SK-N-SH (cell line): ENCODE data around the gene CAMK1. TPM values are rescaled to one million over a fixed set of nuclear protein-coding genes. Genes with fewer than 3 reads are reported as not detected.

ENCODE experiments used
- CTCF ChIA-PET: fragments of 300-600, 350-600 bp; formaldehyde crosslinking; extraction: SDS; loops from one replicate; lab custom pipeline; 2021; lab: Yijun Ruan, JAX
- POLR2A ChIA-PET: fragments of 350-600 bp; sonication (Branson Sonifier 250); formaldehyde crosslinking; extraction: SDS; loops from one replicate; lab custom pipeline; 2020; ENCODE audit warnings: antibody characterized with exemption, inconsistent platforms; lab: Yijun Ruan, JAX
- DNase-seq: peaks from one replicate; pipeline ENCODE4 v3.0.0; 2012
- H2AFZ ChIP-seq: fragments of 200-600 bp; sonication (generic); 2 replicates; pipeline ENCODE4 v1.8.1; 2016; ENCODE audit warnings: antibody characterized with exemption, mild to moderate bottlenecking, low read depth
- H3F3A ChIP-seq: fragments of 200-600 bp; sonication (generic); replicated peaks from 2 replicates; pipeline ENCODE3; 2016; ENCODE audit warnings: antibody characterized with exemption, mild to moderate bottlenecking; ENCODE audit not compliant: insufficient read depth
- H3K27ac ChIP-seq, 2 experiments: fragments of 200-500 bp in 1 of 2; fragments of 200-600 bp in 1 of 2; sonication (Bioruptor generic) in 1 of 2; sonication (generic), shearing (Covaris generic) in 1 of 2; 2 replicates each; pipeline versions ENCODE4 v1.5.1 to v1.6.1; 2014 to 2016; ENCODE audit warnings: low read depth in 2 of 2, inconsistent platforms in 1 of 2, low read length in 1 of 2, mild to moderate bottlenecking in 1 of 2, mixed read lengths in 1 of 2
- H3K27me3 ChIP-seq: fragments of 200-600 bp; sonication (generic), shearing (Covaris generic); 2 replicates; pipeline ENCODE4 v1.6.1; 2016; ENCODE audit warnings: mixed run types; ENCODE audit not compliant: insufficient read depth
- H3K36me3 ChIP-seq, 2 experiments: fragments of 200-500 bp in 1 of 2; fragments of 200-600 bp in 1 of 2; sonication (Bioruptor generic) in 1 of 2; sonication (generic) in 1 of 2; replicated peaks in 1 of 2; 2 replicates each; pipeline versions ENCODE3 to v1.5.1; 2014 to 2016; ENCODE audit warnings: low read length in 1 of 2, mild to moderate bottlenecking in 1 of 2; ENCODE audit not compliant: insufficient read depth in 2 of 2, control insufficient read depth in 1 of 2
- H3K4me1 ChIP-seq, 2 experiments: fragments of 200-500 bp in 1 of 2; fragments of 200-600 bp in 1 of 2; sonication (Bioruptor generic) in 1 of 2; sonication (generic), shearing (Covaris generic) in 1 of 2; 2 replicates each; pipeline versions ENCODE4 v1.5.1 to v1.6.1; 2014 to 2016; ENCODE audit warnings: low read depth in 1 of 2, low read length in 1 of 2, mixed run types in 1 of 2; ENCODE audit not compliant: insufficient read depth in 2 of 2, control insufficient read depth in 1 of 2
- H3K4me2 ChIP-seq: fragments of 200-600 bp; sonication (generic), shearing (Covaris generic); 2 replicates; pipeline ENCODE4 v1.6.1; 2017; ENCODE audit warnings: mixed run types
- H3K4me3 ChIP-seq, 2 experiments: fragments of 200-500 bp in 1 of 2; fragments of 200-600 bp in 1 of 2; sonication (Bioruptor generic) in 1 of 2; sonication (generic), shearing (Covaris generic) in 1 of 2; 2 replicates each; pipeline versions ENCODE4 v1.5.1 to v1.8.1; 2014 to 2016; ENCODE audit warnings: low read depth in 2 of 2, inconsistent platforms in 1 of 2, low read length in 1 of 2, mild to moderate bottlenecking in 1 of 2, mixed read lengths in 1 of 2, moderate library complexity in 1 of 2
- H3K79me2 ChIP-seq: fragments of 200-600 bp; sonication (generic); 2 replicates; pipeline ENCODE4 v1.8.1; 2017; ENCODE audit warnings: mild to moderate bottlenecking; ENCODE audit not compliant: insufficient read depth
- H3K9ac ChIP-seq: fragments of 200-600 bp; sonication (generic); 2 replicates; pipeline ENCODE4 v1.6.1; 2017; ENCODE audit warnings: mixed run types
- H3K9me2 ChIP-seq: fragments of 200-600 bp; sonication (generic); 2 replicates; pipeline ENCODE4 v1.6.1; 2017; ENCODE audit warnings: mixed run types
- H3K9me3 ChIP-seq: fragments of 200-600 bp; sonication (generic); 2 replicates; pipeline ENCODE4 v1.6.1; 2017; ENCODE audit warnings: mixed run types, mild to moderate bottlenecking, moderate library complexity
- H4K20me1 ChIP-seq: fragments of 200-600 bp; sonication (generic); 2 replicates; pipeline ENCODE4 v1.6.1; 2017; ENCODE audit warnings: mild to moderate bottlenecking, mixed run types; ENCODE audit not compliant: insufficient read depth
- CTCF ChIP-seq: fragments of 200-600 bp; sonication (generic); IDR thresholded peaks from 2 replicates; pipeline ENCODE4 v1.6.1; 2017; ENCODE audit warnings: antibody characterized with exemption, mild to moderate bottlenecking, moderate library complexity
- ELF1 ChIP-seq: IDR thresholded peaks from 2 replicates; pipeline ENCODE4 v1.4.0; 2012
- EP300 ChIP-seq, 2 experiments: IDR thresholded peaks; 2 replicates each; pipeline versions ENCODE4 v1.4.0 to v1.6.1; 2012; ENCODE audit warnings: borderline replicate concordance in 1 of 2, low read depth in 1 of 2, low read length in 1 of 2
- EZH2phosphoT487 ChIP-seq: fragments of 200-600 bp; sonication (generic); IDR thresholded peaks from 2 replicates; pipeline ENCODE4 v1.6.1; 2017; ENCODE audit warnings: low read depth, mixed run types, mild to moderate bottlenecking, antibody characterized with exemption, moderate library complexity, borderline replicate concordance
- FOXJ3 ChIP-seq: sonication (generic); formaldehyde crosslinking; IDR thresholded peaks from 2 replicates; pipeline ENCODE4 v1.5.1; 2020; ENCODE audit warnings: mild to moderate bottlenecking, missing genetic modification reagents
- FOXM1 ChIP-seq: IDR thresholded peaks from 2 replicates; pipeline ENCODE4 v1.4.0; 2012; ENCODE audit warnings: low read depth, mild to moderate bottlenecking
- GATA2 ChIP-seq: sonication (generic); formaldehyde crosslinking; IDR thresholded peaks from 2 replicates; pipeline ENCODE4 v1.5.0; 2020; ENCODE audit warnings: mild to moderate bottlenecking, missing genetic modification reagents
- IRF3 ChIP-seq: fragments of 150-350 bp; IDR thresholded peaks from 2 replicates; pipeline ENCODE4 v1.6.1; 2016; ENCODE audit warnings: mild to moderate bottlenecking, low read depth, low read length
- MXI1 ChIP-seq: IDR thresholded peaks from 2 replicates; pipeline ENCODE4 v1.6.1; 2012; ENCODE audit warnings: mild to moderate bottlenecking, low read depth, low read length, improper control_type of control experiment
- NRF1 ChIP-seq: IDR thresholded peaks from 2 replicates; pipeline ENCODE4 v1.6.1; 2012; ENCODE audit warnings: low read depth, mild to moderate bottlenecking, low read length
- PBX3 ChIP-seq: IDR thresholded peaks from 2 replicates; pipeline ENCODE4; 2012
- POLR2AphosphoS5 ChIP-seq: IDR thresholded peaks from 2 replicates; pipeline ENCODE4 v1.6.1; 2012; ENCODE audit warnings: low read depth, low read length
- RCOR1 ChIP-seq: fragments of 150-350 bp; IDR thresholded peaks from 2 replicates; pipeline ENCODE4 v1.6.1; 2017; ENCODE audit warnings: antibody characterized with exemption, low read length
- REST ChIP-seq: IDR thresholded peaks from 2 replicates; pipeline ENCODE4 v1.6.1; 2012; ENCODE audit warnings: mild to moderate bottlenecking, low read depth, low read length, moderate library complexity
- RXRA ChIP-seq: IDR thresholded peaks from 2 replicates; pipeline ENCODE4 v1.4.0; 2012; ENCODE audit warnings: low read depth, mild to moderate bottlenecking, borderline replicate concordance
- USF1 ChIP-seq: IDR thresholded peaks from 2 replicates; pipeline ENCODE4 v1.4.0; 2012; ENCODE audit warnings: low read depth, borderline replicate concordance
- USF2 ChIP-seq: fragments of 150-350 bp; IDR thresholded peaks from 2 replicates; pipeline ENCODE4 v1.6.1; 2017; ENCODE audit warnings: antibody characterized with exemption, low read length, low read depth, borderline replicate concordance
- YY1 ChIP-seq: IDR thresholded peaks from 2 replicates; pipeline ENCODE4 v1.4.0; 2012; ENCODE audit warnings: low read depth, mild to moderate bottlenecking
- ZBTB33 ChIP-seq: IDR thresholded peaks from 2 replicates; pipeline ENCODE4 v1.4.0; 2012; ENCODE audit warnings: low read depth, borderline replicate concordance
- WGBS: methylation state at CpG from one replicate; pipeline ENCODE4 v1.1.6; 2017; ENCODE audit warnings: low lambda C conversion rate; 5-methylcytosine and 5-hydroxymethylcytosine counted together
- polyA plus RNA-seq, 3 experiments: library from polyadenylated mRNA; depleted of rRNA; stranded (reverse); fragments of >200 nt; gene quantifications; 2 replicates each; pipeline ENCODE4 v1.2.3, GENCODE V29; 2012

CAMK1 gene
- polyA plus RNA-seq, 1 of the 3 experiments (the other 2 are of a cell fraction), result 47.1 TPM

GRCh38 chr3:9748031-9748430, 21.7 kb downstream of the CAMK1 start:
- 90% methylated on average over 2 of the region's 2 CpGs for WGBS
- no peaks in the 10 kb centered on the region for H3K9me3 ChIP-seq
- H3K4me1 ChIP-seq, result peaks cover 17 to 24% of the 10 kb centered on the region in 2 experiments
- H3K79me2 ChIP-seq, result peaks cover 31% of the 10 kb centered on the region
- ChIA-PET CTCF (no interaction called here), POLR2A (no interaction called here)
- no peaks in the 10 kb centered on the region for H4K20me1 ChIP-seq
- no peak for DNase-seq
- H3K36me3 ChIP-seq, result peaks cover 48 to 60% of the 10 kb centered on the region in 2 experiments
- H3K9ac ChIP-seq, result no peak overlapping the region
- no peak overlapping the region for H2AFZ ChIP-seq
- TF ChIP-seq IRF3 (no peak), EP300 (IDR thresholded peaks at IDR 0.05; ENCODE audit: borderline replicate concordance in 1 of 2, low read depth in 1 of 2, low read length in 1 of 2) (no peak), NRF1 (no peak), USF1 (no peak), POLR2AphosphoS5 (no peak), ZBTB33 (no peak), GATA2 (CRISPR knock-in tag) (no peak), YY1 (no peak), FOXJ3 (CRISPR knock-in tag) (no peak), RXRA (no peak), PBX3 (no peak), RCOR1 (no peak), EZH2phosphoT487 (no peak), CTCF (no peak), ELF1 (no peak), MXI1 (no peak), FOXM1 (no peak), USF2 (no peak), REST (no peak)
- H3K27me3 ChIP-seq, result no peaks in the 10 kb centered on the region
- H3K4me3 ChIP-seq, result no peak overlapping the region
- H3K9me2 ChIP-seq, result no peaks in the 10 kb centered on the region
- H3K4me2 ChIP-seq, result no peak overlapping the region
- H3K27ac ChIP-seq, result no peak overlapping the region
- peaks cover 32% of the 10 kb centered on the region for H3F3A ChIP-seq
